ENCODE measurements around the gene SERPINE2.

- TF ChIP-seq CTCF (IDR thresholded peaks at IDR 0.05) (no peak), POLR2A (IDR thresholded peaks at IDR 0.05) (no peak), EP300 (IDR thresholded peaks at IDR 0.05) (no peak)
Observed at GRCh38 chr2:224034017-224034416, 5.1 kb downstream of the SERPINE2 start.

Measured in ovary (tissue), 3 donors.